Nephron (organoid): ENCODE data around the gene CACNB1.

Source experiments
- H3K27ac Mint-ChIP-seq, 3 experiments: 2 replicates each; pipeline ENCODE4 v1.8.0; 2020; ENCODE audit warnings: mixed read lengths in 3 of 3, mild to moderate bottlenecking in 2 of 3, moderate library complexity in 1 of 3
- H3K27me3 Mint-ChIP-seq: 2 replicates; pipeline ENCODE4 v1.8.0; 2021; ENCODE audit warnings: low read depth, mild to moderate bottlenecking, moderate library complexity, mixed read lengths
- H3K36me3 Mint-ChIP-seq: 2 replicates; pipeline ENCODE4 v1.8.0; 2020; ENCODE audit warnings: low read depth, mixed read lengths
- H3K4me1 Mint-ChIP-seq: 2 replicates; pipeline ENCODE4 v1.8.0; 2020; ENCODE audit warnings: mixed read lengths
- H3K4me3 Mint-ChIP-seq, 3 experiments: 2 replicates each; pipeline ENCODE4 v1.8.0; 2020; ENCODE audit warnings: mild to moderate bottlenecking in 3 of 3, mixed read lengths in 3 of 3, moderate library complexity in 2 of 3
- H3K9me3 Mint-ChIP-seq: 2 replicates; pipeline ENCODE4 v1.8.0; 2020; ENCODE audit warnings: mixed read lengths
- CTCF ChIP-seq, 3 experiments: fragments of 200-600 bp; sonication (generic); IDR thresholded peaks; one replicate each; pipeline ENCODE4 v1.5.0; 2021; ENCODE audit warnings: antibody characterized with exemption in 3 of 3; ENCODE audit not compliant: unreplicated experiment in 3 of 3

CACNB1 gene

GRCh38 chr17:39218906-39219305 is 21.4 kb upstream of the CACNB1 start:
- no peak overlapping the region for H3K27ac Mint-ChIP-seq
- peaks cover 7% of the 10 kb centered on the region for H3K36me3 Mint-ChIP-seq
- no peak for TF ChIP-seq CTCF (IDR thresholded peaks at IDR 0.05; ENCODE audit: unreplicated experiment in 3 of 3)
- peaks cover 10% of the 10 kb centered on the region for H3K4me1 Mint-ChIP-seq
- H3K9me3 Mint-ChIP-seq = no peaks in the 10 kb centered on the region
- peaks cover 53% of the 10 kb centered on the region for H3K27me3 Mint-ChIP-seq
- no peak overlapping the region for H3K4me3 Mint-ChIP-seq

- H3K27me3 Mint-ChIP-seq = peaks cover 47% of the 10 kb centered on the region
- H3K36me3 Mint-ChIP-seq = peaks cover 7% of the 10 kb centered on the region
- peaks cover 6% of the 10 kb centered on the region for H3K4me1 Mint-ChIP-seq
- no peaks in the 10 kb centered on the region for H3K9me3 Mint-ChIP-seq
- no peak overlapping the region for H3K4me3 Mint-ChIP-seq
- no peak for TF ChIP-seq CTCF (IDR thresholded peaks at IDR 0.05; ENCODE audit: unreplicated experiment in 3 of 3)
- H3K27ac Mint-ChIP-seq = no peak overlapping the region
Observed at GRCh38 chr17:39217734-39218369, 20.4 kb upstream of the CACNB1 start.

- no peak for TF ChIP-seq CTCF (IDR thresholded peaks at IDR 0.05; ENCODE audit: unreplicated experiment in 3 of 3)
- peaks cover 7% of the 10 kb centered on the region for H3K36me3 Mint-ChIP-seq
- no peaks in the 10 kb centered on the region for H3K9me3 Mint-ChIP-seq
- H3K4me1 Mint-ChIP-seq = peaks cover 5% of the 10 kb centered on the region
- no peak overlapping the region for H3K4me3 Mint-ChIP-seq
- H3K27me3 Mint-ChIP-seq = peaks cover 47% of the 10 kb centered on the region
- H3K27ac Mint-ChIP-seq = no peak overlapping the region
Observed at GRCh38 chr17:39213852-39214251, 16.4 kb upstream of the CACNB1 start.

- TF ChIP-seq CTCF (IDR thresholded peaks at IDR 0.05; ENCODE audit: unreplicated experiment in 3 of 3) = no peak
- Mint-ChIP-seq H3K4me3 (no peak overlapping the region), H3K4me1 (peaks cover 8% of the 10 kb centered on the region), H3K36me3 (peaks cover 7% of the 10 kb centered on the region), H3K27me3 (peaks cover 43% of the 10 kb centered on the region), H3K27ac (no peak overlapping the region), H3K9me3 (no peaks in the 10 kb centered on the region)
Observed at GRCh38 chr17:39212841-39213480, 15.5 kb upstream of the CACNB1 start.

DNA sequence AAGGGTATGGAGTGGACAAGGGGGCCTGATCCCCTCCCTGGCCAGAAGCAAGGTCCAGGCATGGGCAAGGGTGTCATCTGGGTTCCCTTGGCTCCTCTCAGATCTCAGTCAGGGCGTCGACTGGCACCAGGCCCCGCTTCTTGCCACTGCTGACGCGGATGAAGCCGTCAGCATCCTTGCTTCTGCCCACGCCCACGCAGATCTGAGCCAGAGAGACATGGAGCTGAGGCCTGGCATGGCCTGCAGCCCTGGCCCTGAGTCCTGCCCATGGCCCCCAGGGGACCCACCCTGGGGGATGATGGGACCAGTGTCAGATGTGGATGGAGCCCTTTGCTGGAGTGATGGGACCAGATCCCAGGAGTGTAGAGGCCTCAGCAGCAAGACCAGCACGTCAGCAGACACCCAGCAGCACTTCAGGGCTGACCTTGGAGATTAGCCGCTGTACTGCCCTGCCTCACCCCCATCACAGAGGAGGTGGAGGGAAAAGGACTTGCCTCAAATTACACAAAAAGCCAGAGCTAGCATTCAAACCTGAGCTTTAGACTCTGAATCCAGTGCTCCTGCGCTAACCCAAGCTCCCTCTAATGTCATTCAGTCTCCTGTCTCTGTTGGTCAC is 14.8 kb upstream of the CACNB1 start:
- no peak for TF ChIP-seq CTCF (IDR thresholded peaks at IDR 0.05; ENCODE audit: unreplicated experiment in 3 of 3)
- H3K4me3 Mint-ChIP-seq = no peak overlapping the region
- peaks cover 9% of the 10 kb centered on the region for H3K4me1 Mint-ChIP-seq
- peaks cover 7% of the 10 kb centered on the region for H3K36me3 Mint-ChIP-seq
- H3K27ac Mint-ChIP-seq = no peak overlapping the region
- H3K27me3 Mint-ChIP-seq = peaks cover 39% of the 10 kb centered on the region
- no peaks in the 10 kb centered on the region for H3K9me3 Mint-ChIP-seq
